ENCODE data around the gene AKR1C4. TPM values are rescaled to one million over a fixed set of nuclear protein-coding genes. Genes with fewer than 3 reads are reported as not detected.
"Not testable (repeated sequence)": the region's sequence is repeated elsewhere in the genome, so short reads cannot be mapped to it uniquely, and the experiment has no call there.

AKR1C4 gene
- not detected for total RNA-seq
- long read RNA-seq = 0 reads

GRCh38 chr10:5196702-5197113 is at the start of gene AKR1C4:
AKR1C4 (plus strand) TSS chr10:5196837; CDS start chr10:5196868, 31 bp downstream.
- DNase-seq (no peak), ATAC-seq (peak; percentile 41)
- intact Hi-C loops (cut with DNase I, micrococcal nuclease) = no loop called here

DNA sequence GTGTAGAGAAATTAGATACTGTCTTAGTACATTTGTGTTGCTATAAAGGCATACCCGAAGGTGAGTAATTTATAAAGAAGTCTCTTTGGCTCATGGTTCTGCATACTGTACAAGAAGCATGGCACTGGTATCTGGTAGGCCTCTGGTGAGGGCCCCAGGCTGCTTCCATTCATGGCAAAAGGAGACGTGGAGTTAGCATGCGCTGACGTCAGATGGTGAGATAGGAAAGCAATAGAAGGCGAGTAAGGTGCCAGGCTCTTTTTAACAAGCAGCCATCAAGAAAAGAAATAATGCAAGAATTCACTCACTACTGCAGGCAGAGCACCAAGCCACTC is 49.8 kb upstream of the AKR1C4 start:
- ATAC-seq = no peak
- DNase-seq = peak; percentile 30 to 33

GRCh38 chr10:5147255-5147980 is 49.2 kb upstream of the AKR1C4 start:
- peak; percentile 24 to 29 for DNase-seq
- intact Hi-C loops (cut with DNase I, micrococcal nuclease) = no loop called here
- ATAC-seq = peak; percentile 89

More for the DNA sequence above, 49.8 kb upstream of the AKR1C4 start:
- intact Hi-C loops (cut with DNase I, micrococcal nuclease) = no loop called here

DNA sequence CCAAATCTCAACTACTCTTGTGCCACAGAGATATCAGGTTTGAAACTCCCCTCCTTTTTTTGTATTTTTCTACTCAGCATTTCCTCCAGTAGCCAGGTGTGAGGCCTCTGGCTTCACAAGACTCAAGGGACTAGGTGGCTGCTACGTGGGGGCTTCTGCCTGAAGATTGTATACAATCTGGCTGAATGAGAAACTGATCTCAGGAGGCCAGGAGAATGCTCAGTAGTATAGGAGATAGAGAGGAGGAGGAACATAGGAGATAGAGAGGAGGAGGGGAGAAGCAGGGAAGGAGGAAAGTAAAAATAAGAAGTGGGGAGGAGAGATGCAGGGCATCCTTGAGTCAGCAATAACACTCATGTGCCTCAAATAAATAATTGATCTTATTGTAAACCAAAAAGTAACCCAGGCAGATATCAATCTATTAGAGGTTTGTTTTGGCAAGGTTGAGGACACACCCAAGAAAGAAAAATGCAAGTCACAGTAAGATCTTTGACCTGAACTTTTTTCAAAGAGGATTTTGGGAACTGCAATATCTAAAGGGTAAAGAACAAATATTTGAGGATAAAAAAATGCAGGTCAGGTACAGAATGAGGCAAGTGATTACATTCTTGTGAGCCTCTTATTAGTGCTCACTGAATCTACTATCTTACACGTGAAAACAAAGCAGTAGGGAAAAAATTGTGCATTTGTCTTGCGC is 48.5 kb upstream of the AKR1C4 start:
- ATAC-seq = peak; percentile 31
- DNase-seq = no peak
- intact Hi-C loops (cut with DNase I, micrococcal nuclease) = no loop called here

DNA sequence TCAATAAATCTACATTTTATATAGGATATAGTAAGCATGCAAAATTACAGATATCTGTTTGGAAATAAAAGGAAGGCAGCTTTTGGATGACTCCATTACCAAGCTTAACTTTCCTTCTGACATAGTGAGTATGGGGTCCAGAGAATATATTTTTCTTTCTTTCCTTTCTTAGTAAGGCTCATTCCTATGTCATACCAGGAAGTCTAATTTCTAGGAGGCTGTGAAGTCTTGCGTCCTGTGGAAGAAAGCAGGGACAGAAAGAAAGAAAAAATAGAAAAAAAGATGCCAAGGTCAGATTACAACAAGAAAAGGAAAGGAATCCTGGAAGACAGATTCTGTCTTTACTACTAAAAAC is 48.0 kb upstream of the AKR1C4 start:
- no peak for ATAC-seq
- DNase-seq = no peak
- intact Hi-C loops (cut with DNase I, micrococcal nuclease) = no loop called here

DNA sequence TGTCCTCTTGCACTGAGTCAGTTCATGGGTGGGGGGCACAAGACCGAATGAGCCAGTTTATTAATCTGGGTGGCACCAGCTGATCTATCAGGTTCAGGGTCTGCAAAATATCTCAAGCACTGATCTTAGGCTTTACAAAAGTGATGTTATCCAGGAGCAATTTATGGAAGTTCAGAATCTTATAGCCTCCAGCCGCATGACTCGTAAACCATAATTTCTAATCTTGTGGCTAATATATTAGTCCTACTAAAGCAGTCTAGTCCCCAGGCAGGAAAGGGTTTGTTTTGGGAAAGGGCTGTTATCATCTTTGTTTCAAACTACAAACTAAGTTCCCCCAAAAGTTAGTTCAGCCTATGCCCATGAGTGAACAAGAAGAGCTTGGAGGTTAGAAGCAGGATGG is 45.6 kb upstream of the AKR1C4 start:
- intact Hi-C loops (cut with DNase I, micrococcal nuclease) = no loop called here
- DNase-seq = no peak
- ATAC-seq = no peak

- ATAC-seq (no peak), DNase-seq (no peak)
- intact Hi-C loops (cut with DNase I, micrococcal nuclease) = no loop called here
Observed at GRCh38 chr10:5155951-5156350, 40.7 kb upstream of the AKR1C4 start.

DNA sequence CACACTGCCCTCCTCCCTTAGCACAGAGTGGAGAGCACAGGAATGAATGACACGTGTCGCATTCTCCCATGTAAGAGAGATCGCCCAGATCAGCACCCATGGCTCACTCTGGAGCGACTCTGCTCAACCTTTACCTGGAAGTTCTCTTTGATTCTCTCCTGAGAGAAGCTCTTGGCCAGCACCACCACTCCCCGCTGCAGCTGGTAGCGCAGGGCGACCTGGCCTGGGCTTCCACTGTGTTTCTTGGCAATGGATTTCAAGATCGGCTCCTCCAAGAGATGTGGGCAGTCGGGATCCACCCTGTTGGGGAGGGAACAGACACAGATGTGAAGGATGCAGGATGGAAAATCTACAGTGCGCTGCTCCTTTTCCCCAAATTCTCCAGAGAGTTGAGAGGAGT is 39.1 kb upstream of the AKR1C4 start:
- ATAC-seq (no peak), DNase-seq (no peak)
- intact Hi-C loops (cut with DNase I, micrococcal nuclease) = no loop called here

- DNase-seq (no peak), ATAC-seq (no peak)
- intact Hi-C loops (cut with DNase I, micrococcal nuclease) = no loop called here
Observed at GRCh38 chr10:5159126-5159525, 37.5 kb upstream of the AKR1C4 start.

- intact Hi-C loops (cut with DNase I, micrococcal nuclease) = no loop called here
- no peak for DNase-seq
- ATAC-seq = no peak
Observed at GRCh38 chr10:5163487-5163886, 33.1 kb upstream of the AKR1C4 start.

DNA sequence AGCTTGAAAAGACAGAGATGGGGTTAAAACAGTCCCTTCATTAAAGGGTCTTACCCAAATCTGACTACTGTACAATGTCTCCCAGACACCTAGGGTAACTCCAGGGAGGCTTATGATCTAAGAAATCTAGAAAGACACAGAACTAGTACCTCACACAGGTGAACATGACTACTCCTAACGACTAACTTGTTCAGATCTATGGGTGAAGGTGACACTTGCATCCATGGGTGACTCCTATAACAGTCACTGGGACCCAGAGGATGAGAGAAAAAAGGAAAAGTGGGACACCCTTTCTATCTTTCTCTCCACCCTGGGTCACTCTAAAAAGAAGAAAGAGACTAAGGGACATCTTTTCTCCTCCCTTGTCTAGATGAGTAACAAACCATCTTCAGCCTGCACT is 30.9 kb upstream of the AKR1C4 start:
- intact Hi-C loops (cut with DNase I, micrococcal nuclease) = no loop called here
- ATAC-seq (no peak), DNase-seq (no peak)

DNA sequence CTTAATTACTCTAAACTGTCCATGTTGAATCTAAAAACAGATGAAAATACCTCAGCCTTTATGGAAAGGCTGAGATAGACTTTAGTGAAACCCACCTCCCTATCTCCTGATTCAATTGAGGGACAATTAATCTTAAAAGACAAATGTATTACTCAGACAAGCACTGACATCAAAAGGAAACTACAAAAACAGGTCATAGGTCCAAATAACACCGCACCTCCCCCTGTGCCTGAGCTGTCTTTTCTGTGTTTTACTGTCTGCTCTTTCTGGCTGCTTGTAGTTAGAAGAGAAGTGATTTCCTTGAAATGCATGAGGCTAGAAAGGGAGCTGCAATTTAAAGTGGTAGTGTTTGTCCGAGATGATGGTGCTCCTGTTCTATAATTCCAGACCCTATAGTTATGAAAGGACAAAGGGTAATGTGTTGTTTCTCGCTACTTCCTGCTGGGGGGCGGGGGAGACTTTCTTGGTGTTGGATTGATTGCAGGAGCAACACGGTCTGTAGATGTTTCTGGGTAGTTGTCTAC is 27.7 kb upstream of the AKR1C4 start:
- no peak for ATAC-seq
- intact Hi-C loops (cut with DNase I, micrococcal nuclease) = no loop called here
- DNase-seq = no peak

DNA sequence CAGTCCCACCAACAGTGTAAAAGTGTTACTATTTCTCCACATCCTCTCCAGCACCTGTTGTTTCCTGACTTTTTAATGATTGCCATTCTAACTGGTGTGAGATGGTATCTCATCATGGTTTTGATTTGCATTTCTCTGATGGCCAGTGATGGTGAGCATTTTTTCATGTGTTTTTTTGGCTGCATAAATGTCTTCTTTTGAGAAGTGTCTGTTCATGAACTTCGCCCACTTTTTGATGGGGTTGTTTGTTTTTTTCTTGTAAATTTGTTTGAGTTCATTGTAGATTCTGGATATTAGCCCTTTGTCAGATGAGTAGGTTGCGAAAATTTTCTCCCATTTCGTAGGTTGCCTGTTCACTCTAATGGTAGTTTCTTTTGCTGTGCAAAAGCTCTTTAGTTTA is 21.1 kb upstream of the AKR1C4 start:
- ATAC-seq; intact Hi-C loops (cut with DNase I, micrococcal nuclease): not testable (repeated sequence)

DNA sequence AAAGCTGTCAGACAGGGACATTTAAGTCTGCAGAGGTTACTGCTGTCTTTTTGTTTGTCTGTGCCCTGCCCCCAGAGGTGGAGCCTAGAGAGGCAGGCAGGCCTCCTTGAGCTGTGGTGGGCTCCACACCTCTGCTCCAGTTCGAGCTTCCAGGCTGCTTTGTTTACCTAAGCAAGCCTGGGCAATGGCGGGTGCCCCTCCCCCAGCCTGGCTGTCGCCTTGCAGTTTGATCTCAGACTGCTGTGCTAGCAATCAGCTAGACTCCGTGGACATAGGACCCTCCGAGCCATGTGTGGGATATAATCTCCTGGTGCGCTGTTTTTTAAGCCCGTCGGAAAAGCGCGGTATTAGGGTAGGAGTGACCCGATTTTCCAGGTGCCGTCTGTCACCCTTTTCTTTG is 16.1 kb upstream of the AKR1C4 start:
- ATAC-seq; intact Hi-C loops (cut with DNase I, micrococcal nuclease); DNase-seq: not testable (repeated sequence)

More for the DNA sequence above, 21.1 kb upstream of the AKR1C4 start:
- not testable (repeated sequence) for DNase-seq

DNA sequence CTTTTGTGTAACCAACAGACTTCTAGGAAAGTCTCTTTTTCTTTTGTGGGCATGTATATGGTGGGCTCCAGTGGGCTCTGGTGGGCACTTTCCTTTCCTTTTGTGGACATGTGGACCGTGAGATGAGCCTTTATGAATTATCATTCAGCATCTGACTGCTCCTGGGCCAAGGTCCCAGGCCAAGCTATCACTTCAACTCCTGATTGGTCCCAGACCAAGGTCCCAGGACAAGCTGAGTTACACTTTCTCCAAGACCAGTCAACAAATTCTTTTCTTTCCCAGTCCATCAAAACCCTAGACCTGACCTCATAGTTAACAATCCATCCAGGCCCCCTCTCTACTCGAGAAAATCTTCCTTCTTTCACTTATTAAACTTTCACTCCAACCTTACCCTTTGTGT is 12.7 kb upstream of the AKR1C4 start:
- intact Hi-C loops (cut with DNase I, micrococcal nuclease) = no loop called here
- no peak for ATAC-seq
- no peak for DNase-seq

DNA sequence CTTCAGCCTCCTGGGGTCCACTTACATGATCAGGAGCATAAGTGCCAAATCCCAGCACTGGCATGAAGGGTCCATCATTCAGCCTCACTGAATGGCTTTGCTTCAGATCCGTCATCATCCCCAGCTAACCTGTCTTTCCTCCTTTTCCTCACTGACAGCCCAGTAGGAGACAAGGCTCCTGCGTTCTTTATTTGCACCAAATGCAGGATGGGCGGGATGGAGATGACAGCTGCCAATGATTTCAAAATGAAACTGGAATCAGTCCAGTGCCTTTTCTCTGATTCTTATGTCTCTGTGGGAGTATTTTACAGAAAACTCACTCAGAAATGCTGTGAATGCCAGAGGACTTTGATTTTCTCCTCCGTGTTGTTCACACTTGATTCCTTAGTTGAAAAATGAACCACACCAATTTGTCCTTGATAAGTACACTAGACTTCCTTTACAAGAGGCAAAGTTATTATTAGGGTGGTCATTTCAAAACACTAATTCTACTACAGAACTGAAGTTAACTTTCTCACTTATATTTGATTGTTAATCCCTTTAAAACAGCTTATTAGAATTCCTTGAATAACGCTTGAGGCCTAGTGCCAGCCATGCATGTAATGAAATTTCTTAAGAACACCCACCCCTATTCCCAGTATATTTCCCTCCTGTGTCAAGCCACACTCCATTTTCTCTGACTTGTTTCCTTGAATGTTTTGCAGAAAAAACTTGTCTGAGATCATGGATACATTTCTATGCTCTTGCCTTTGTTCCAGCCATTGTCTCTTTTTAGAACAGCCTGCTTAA is 11.5 kb upstream of the AKR1C4 start, which contains the start of gene AKR1C8:
AKR1C8 (minus strand) TSS at position 164 of the 789 bp plus-strand sequence; CDS start at position 118, 46 bp downstream.
- intact Hi-C loops (cut with DNase I, micrococcal nuclease) = no loop called here
- DNase-seq (no peak), ATAC-seq (no peak)

GRCh38 chr10:5187867-5188266 is 8.8 kb upstream of the AKR1C4 start:
- DNase-seq = no peak
- no peak for ATAC-seq
- intact Hi-C loops (cut with DNase I, micrococcal nuclease) = no loop called here

DNA sequence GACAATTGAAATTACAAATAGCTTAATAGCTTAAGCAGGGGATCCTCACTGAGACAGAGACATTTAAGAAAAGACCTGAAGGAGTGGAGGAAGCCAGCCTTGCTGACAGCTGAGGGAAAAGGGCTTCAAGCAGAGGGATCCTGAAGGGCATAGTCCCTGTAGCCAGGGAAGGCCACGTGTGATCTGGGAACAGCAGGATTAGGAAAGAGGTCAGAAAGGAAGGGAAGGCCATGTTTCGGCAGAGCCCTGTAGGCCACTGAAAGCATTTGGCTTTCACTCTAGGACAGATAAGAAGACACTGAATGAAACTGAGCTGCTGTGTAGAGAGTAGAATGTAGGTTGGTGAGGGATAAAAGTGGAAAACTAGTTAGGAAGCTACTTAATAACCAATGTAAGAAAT is 8.3 kb upstream of the AKR1C4 start:
- no peak for ATAC-seq
- DNase-seq = no peak
- intact Hi-C loops (cut with DNase I, micrococcal nuclease) = no loop called here

- no peak for ATAC-seq
- intact Hi-C loops (cut with DNase I, micrococcal nuclease) = no loop called here
- no peak for DNase-seq
Observed at GRCh38 chr10:5194431-5194830, 2.2 kb upstream of the AKR1C4 start.

Measured in left colon (tissue), 2 donors.